ENCODE data around the gene KIF3B.
"Not testable (repeated sequence)": the region's sequence is repeated elsewhere in the genome, so short reads cannot be mapped to it uniquely, and the experiment has no call there.

KIF3B gene

DNA sequence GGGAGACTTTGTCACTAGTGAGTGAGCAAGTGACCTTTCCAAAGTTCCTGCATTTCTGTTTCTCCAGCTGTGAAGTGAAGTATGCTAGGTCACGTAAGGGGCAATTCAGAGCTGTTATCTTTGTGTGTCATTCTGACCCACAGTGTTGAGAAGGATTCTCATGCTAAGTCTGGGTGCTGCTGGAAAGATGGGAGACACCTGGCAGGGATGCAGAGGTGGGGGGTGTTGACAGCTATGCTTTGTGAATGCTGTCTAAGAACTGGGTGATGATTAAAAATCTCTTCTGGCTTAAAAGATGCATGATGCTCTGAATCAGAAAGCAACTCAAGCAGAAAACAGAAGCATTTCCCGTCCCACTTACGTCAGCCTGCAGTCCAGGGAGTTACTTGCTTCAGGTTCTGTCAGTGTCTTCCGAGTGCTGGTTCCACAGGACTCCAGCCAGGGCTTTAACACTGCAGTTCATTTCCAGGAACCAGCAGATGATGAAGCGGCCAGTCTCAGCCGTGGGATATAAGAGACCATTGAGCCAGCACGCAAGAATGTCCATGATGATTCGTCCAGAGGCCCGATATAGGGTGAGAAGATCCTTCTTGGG, 49.7 kb downstream of the KIF3B start:
- no peak for DNase-seq (ENCODE audit: low spot score)

DNA sequence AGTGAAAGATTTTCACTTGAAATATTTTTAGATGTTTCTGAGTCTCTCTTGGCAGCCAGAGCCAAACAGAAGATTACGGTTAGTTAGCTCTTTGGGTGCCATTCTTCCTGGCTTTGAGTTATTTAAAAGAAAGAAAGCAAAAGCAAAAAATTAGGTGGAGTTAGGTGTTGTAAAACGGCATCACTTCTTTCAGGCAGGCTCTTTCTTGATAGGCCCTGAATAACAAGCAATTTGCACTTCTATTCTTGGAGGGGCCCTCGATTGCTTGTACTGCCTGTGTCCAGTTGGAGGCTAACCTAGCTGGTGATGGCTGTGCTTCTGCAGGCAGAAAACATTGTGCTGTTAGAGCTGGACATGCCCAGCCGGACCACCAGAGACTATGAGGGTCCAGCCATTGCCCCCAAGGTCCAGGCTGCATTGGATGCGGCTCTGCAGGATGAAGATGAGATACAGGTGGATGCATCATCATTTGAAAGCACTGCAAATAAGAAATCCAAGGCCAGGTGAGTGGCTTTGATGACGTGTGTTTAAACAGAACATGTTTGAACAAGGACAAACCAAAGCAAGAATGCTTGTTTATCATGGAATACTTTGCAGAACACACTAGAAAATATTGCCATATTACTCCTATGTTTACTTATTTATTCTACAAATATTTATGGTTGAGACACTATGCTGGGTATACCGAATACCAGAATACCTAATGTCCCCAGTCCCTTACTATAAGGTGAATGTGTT, 52.5 kb downstream of the KIF3B start:
- DNase-seq (ENCODE audit: low spot score) = no peak

DNA sequence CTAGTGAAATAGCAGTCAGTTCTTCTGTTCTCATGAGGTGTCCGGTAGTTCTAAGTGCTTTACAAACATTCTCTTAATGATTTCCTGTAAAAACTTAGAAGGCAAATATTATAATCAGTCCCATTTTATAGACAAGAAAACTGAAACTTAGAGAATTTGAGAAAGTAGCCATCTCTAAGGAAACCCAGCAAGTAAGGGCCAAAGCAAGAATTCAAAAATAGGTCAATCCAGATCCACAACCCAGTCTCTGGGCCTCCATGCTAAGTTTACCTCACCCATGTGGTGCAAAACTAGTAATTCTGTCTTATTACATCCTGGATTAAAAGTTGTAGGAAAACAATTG, 53.1 kb downstream of the KIF3B start:
- no peak for DNase-seq (ENCODE audit: low spot score)

DNA sequence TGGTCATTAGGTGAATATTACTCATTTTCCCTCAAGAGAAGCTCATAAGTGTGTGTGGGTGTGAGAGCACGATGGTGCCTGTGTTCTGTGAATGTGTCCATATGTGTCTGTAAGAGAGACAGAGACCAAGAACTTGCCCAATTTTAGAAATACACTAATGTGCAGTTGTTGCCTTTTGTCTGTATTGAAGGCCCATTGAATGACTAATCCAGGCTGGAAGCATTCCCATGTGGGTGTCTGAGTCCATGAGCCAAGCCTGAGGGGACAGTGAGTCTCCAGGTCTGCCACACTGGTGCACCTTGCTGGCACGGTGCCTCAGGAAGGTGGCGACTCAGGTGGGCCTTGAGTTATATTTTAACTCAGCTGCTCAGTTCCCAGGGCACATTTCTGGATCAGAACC, 55.2 kb downstream of the KIF3B start:
- no peak for DNase-seq (ENCODE audit: low spot score)

DNA sequence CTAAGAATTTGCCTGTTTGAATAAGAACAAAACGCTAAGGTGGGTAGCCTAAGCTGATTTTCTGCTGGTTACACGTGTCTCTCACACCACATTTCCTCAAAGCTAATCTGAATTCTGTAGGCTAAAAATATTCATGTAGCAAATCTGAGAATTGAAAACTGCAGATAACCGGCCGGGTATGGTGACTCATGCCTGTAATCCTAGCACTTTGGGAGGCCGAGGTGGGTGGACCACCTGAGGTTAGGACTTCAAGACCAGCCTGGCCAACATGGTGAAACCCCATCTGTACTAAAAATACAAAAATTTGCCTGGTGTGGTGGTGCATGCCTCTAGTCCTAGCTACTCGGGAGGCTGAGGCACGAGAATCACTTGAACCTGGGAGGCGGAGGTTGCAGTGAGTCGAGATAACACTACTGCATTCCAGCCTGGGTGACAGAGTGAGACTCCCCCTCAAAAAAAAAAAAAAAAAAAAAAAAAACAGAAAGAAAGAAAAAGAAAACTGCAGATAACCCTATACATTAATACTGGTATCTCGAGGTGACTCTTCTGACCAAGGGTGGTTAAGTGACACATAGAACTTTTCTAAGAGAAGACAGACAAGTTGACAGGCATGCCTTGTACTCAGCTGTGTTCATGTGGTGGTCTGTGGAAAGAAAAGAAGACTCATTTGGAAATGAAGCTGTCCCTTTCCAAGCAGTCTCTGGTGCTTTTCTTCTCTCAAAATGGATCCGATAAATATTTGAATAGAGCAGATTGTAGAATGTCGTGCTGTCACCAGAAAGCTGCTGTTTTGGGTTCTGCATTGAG, 55.9 kb downstream of the KIF3B start:
- no peak for DNase-seq (ENCODE audit: low spot score)

DNA sequence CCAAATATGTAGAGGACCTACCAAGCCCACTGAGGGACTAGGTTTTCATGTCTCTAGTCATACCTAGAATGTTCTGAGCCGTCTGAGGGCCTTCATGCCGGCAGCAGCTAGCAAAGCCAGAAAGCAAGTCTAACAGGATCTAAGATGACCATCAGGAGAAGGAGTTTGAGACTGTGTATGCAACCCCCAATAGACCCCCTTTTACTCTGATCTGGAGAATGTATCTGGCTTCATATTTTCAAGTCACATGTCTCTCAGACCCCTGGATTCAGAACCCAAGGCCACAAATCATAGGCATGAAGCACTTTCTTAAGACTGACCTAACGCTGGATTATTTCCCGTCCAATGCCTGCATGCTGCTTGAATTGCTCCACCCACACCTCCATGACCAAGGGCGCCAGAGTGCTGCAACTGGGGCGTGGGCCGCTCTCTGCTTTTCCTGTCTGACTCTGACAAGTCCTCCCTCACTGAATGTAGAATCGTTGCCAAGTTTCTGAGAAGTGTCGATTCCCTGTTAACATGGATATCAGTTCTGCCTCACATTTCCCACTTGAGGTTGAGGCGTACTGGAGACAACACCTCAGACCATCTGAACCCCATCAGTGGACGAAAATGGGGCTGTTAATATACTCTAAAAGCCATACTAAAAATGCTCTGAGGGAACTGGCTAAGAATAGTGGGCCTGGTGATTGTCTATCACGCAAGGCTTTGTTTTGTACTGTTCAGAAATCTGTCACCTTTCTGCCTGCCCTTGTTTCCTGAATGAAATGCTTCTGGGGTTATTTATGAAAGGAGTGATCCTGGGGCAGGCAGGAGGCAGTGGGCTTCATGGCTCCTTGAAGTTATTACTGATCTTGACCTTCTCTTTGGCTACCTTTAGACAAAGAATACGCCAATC, 56.8 kb downstream of the KIF3B start:
- DNase-seq (ENCODE audit: low spot score) = no peak

DNA sequence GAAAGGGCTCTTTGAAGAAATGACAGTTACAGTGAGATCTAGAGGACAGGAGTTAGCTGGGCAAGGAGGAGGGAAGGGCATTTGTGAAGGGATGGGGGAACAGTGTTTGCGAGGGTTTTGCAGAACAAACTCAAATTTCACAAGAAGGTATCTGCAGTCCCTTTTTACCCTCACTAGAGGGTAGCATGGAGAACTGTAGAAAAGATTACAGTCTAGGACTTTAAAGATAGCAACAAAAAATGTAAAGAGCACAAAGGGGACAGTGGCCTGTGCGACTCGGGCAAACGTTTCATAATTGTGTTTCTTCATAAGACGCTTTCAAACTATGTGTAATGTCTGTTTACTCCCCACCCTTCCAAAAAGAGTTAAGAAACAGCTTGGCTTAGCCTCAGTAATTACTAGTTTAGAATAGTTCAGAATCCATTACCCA, 59.5 kb downstream of the KIF3B start:
- peak; percentile 53 for DNase-seq (ENCODE audit: low spot score)

DNA sequence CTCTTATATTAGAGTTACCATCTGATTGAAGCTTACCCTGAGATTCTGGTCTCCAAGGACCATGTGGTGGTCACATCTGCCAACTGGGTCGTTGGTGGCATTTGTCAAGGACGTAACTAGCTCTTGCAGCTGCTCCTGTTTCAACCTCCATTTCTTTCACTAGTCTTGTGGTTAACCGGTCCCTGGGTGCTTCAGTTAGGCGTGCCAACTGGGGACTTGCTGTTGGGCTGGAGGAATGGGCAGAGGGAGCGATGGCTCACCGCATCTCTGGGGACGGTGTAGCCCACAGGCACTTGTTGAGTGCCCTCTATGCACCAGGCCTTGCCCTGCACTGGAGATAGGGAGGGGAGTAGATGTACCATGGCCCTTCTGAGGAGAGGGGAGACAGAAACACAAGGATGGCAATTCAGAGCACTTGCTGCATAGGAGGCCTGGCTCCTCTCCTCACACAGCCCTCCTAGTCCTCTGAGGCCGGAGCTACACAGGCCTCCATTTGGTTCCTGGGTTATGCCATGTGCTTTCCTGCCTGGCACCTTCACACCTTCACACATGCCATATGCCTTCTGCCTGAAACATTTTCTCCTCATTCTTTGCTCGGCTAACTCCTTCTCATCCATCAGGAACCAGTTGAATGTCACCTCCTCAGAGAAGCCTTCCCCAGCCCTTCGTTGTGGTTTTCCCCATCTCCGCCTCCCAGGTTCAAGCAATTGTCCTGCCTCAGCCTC, 60.6 kb downstream of the KIF3B start:
- no peak for DNase-seq (ENCODE audit: low spot score)

DNA sequence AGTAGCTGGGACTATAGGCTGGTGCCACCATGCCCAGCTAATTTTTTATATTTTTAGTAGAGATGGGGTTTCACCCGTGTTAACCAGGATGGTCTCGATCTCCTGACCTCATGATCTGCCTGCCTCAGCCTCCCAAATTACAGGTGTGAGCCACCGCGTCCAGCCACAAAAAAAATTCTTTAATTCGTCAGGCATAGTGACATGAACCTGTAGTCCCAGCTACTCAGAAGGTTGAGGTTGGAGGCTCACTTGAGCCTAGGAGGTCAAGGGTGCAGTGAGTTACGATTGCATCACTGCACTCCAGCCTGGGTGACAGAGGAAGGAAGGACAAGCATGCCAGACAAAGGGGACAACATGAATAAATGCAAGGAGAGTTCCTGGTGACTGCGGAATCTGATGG, 61.2 kb downstream of the KIF3B start:
- DNase-seq (ENCODE audit: low spot score) = no peak

DNA sequence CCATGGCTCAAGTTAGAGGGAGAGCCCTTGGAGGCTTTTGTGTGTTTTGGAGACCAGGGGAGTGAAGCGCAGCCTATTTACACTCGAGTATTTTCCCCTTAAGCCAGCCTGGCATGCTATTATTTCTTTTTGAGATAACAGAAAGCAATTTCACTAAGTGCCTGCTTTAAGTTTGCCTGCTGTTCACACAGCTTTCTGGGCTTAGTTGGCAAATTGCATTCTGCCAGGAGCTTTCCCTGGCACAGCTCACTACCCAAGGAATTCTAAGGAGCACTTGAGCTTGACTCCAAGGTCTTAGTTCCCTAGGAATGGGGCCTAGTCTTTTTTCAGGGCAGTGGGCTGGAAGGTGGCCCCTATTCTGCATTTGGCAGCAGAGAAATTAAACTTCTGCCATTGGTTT, 61.7 kb downstream of the KIF3B start:
- no peak for DNase-seq (ENCODE audit: low spot score)

DNA sequence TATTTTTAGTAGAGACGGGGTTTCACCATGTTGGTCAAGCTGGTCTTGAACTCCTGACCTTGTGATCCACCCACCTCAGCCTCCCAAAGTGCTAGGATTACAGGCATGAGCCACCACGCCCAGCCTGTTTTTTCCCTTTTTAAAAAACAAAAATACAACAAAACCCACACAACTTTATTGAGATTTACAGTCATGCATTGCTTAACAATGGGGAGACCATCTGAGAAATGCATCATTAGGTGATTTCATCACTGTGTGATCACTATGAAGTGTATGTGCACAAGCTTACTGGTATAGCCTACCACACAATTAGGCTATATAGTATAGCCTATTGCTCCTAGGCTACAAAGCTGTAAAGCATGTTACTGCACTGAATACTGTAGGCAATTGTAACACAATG, 63.6 kb downstream of the KIF3B start:
- DNase-seq (ENCODE audit: low spot score) = not testable (repeated sequence)

DNA sequence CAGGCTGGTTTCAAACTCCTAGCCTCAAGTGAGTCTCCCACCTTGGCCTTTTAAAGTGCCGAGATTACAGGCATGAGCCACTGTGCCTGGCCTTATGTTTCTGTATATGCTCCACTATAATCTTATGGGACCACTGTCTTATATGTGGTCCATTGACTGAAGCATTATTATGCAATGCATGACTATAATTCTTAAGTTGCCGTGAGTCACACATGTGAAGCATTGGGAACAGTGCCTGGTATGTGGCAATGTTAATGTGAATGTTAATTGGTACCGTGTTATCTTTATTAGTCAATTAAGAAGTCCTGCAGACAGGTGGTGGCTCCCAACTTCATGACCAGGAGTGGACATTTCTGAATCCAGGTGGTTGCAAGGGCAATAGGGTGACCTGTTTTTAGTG, 66.0 kb downstream of the KIF3B start:
- DNase-seq (ENCODE audit: low spot score) = no peak

DNA sequence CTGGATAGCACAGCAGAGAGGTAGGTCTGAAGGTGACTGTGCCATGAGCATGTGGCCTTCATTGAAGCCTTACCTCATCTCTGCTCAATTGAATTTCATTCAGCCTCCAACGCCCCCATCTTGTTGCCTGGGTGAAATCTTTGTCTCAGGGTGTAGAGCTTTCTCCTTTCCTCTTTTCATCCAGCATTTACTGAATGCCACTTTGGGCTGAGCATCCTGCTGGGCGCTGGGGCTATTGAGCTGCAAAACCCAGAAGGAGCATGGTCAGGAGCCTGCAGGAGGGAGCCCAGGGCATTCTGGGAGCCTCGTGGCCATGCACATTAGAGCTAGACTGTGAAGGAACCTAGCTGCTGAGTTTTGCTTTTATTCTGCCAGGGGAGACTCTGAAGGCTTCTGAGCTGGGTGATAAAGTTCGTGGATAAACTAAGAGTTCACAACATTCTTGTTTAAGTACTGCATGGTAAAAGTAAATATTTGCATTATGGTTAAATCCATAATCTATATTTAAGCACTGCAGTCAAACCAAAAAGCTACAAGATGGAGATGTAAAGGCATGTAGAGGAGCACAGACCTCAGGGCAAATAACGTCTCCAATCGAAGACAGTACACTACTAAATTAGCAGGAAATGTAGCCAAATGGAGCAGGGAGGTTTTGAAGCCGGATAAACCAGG, 67.5 kb downstream of the KIF3B start:
- DNase-seq (ENCODE audit: low spot score) = no peak

DNA sequence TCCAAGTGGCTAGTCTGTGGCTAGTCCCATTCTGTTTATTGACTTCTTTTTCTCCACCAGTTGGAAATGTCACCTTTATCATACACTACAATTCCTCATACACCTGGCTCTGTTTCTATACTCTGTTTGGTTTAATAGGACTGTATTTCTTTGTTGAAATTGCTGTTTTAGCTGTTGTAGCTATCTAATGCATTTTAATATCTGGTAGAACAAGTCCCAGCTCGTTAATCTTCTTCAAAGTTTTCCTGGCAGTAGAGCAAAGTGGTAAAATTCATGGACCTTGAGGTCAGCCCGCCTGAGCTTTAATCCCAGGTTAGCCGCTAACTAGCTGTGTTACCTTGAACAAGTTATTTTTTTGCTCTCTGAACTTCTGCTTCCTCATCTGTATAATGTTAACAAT, 70.8 kb downstream of the KIF3B start:
- no peak for DNase-seq (ENCODE audit: low spot score)

DNA sequence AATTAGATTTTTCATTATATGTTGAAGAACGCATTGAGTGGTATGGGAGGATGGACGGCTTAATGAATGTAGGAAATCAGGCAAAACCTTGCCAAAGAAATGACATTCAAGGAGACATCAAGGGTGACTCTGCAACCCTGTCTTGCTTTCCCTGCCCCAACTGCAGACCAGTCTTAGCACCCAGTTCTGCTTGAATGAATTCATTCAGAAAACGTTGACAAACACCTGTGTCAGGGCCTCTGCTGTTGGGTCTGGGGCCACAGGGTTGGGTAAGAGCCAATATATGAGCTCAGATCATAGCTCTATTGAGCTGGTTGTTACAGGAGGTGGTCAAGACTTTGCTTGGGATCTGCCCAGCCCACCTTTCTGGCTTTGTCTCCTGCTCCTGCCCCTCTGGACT, 73.0 kb downstream of the KIF3B start:
- no peak for DNase-seq (ENCODE audit: low spot score)

DNA sequence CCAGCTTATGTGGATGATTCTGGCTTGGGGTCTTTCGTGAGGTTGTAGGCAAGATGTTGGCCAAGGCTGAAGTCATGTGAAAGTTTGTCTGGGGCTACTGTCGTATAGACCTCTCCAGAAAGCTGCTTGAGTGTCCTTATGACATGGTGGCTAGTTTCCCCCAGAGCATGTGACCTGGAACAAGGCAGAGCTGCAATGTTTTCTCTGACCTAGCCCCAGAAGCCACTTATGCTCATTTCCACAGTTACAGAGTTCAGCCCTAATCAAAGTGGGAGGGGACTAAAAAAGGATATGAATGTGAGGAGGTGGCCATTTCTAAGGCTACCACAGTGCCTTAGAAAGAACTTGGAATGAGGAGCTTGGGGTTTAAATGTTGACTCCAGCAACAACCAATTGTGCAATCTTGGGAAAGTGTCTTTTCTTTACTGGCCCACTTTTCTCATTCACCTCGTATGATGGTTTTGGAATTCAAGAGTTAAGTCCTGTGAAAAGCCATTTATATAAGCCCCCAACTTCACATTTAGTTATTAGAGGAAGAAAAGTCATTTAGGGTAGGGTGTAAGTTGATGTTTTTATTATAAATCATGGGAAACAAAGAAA, 74.8 kb downstream of the KIF3B start:
- DNase-seq (ENCODE audit: low spot score) = no peak

DNA sequence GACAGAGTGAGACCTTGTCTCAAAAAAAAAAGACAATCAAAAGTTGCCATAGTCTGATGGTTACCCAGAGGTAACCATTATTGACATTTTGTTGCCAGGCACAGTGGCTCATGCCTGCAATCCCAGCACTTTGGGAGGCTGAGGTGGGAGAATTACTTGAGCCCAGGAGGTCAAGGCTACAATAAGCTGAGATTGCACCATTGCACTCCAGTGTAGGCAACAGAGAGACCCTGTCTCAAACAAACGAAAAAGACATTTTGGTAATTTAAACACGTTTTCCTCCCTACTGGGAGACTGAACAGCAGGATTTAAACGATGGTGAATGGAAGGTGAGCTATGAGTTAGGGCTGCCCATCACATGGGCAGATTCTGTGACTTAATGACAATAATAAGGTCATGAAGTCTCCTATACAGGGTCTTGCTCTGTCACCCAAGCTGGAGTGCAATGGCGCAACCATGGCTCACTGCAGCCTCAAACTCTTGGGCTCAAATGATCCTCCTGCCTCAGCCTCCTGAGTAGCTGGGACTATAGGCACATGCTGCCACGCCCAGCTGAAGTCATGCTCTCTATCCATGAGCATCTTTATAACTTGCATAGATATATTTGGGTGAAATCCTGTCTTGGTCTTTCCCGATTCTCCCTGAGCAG, 76.5 kb downstream of the KIF3B start:
- DNase-seq (ENCODE audit: low spot score) = no peak

DNA sequence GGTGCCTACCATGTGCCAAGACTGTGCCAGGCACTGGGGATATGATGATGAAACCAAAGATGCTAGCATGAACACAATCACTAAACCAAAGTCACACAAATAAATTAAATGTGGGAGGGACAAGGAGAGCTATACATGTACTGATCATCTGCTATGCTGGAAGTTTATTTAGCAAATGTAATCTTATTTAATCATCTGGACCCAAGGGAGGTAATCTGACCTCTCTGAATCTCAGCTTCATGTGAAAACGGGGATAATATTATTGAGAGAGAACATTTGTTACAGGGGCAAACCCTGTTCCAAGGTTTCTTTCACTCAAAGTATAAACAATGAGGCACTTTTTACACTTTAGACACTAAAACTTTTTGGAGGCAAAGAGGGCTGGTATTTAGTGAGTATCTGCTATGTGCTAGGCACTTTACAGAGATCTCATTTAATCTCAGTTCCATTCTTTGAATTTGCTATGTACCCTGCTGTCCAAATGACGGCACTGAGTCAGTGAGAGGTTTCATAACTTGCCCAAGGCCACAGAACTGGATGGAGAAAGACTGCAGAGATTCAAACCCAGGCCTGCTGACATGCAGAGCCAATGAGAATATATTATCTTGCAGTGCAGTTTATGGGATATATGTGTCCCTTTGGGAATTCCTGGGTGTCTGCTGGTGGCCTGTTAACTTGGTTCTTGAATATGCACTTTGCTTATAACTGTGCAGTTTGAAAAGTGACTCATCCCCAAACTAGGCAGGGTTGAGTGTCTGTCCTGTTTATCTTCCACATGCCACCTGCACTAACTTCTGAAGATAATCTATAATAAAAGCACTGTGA, 77.4 kb downstream of the KIF3B start:
- no peak for DNase-seq (ENCODE audit: low spot score)

DNA sequence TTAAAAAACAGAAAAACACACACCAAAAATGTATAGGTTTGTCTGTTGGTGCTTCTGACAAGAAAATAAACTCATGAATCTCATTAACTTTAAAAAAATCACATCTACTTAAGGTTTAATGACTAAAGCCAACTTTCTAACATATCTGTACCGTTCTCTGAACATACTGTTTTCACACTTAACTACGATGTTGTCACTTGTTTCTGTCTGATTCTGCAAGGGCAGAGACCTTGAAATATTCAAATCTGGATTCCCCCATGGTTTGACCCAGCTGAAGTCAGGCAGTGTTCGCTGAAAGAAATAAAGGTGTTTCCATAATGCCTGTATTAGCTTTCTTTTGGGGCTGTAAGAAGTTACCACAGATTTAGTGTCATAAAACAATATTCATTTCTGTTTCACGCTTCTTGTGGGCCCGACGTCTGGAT, 78.0 kb downstream of the KIF3B start:
- DNase-seq (ENCODE audit: low spot score) = no peak

All from SK-N-DZ (cell line).